B cell (primary cell): Measurements from ENCODE around the gene RHOT2. TPM values are rescaled to one million over a fixed set of nuclear protein-coding genes. Genes with fewer than 3 reads are reported as not detected.

Source experiments
- ATAC-seq: fragments of 200-7000 bp; cut with Tn5 transposase; one replicate; pipeline ENCODE4 v1.10.0; 2021; ENCODE audit warnings: low read depth, mild to moderate bottlenecking, moderate number of reproducible peaks, moderate library complexity
- CTCF ChIA-PET: fragments of 350-600 bp; sonication (Branson Sonifier 250); formaldehyde crosslinking; loops from one replicate; lab custom pipeline; 2021; ENCODE audit warnings: antibody characterized with exemption, inconsistent platforms; lab: Charles Lee
- POLR2A ChIA-PET: fragments of 350-600 bp; sonication (Branson Sonifier 250); formaldehyde crosslinking; loops from one replicate; lab custom pipeline; 2021; ENCODE audit warnings: antibody characterized with exemption; lab: Charles Lee
- DNase-seq: peaks from one replicate; pipeline ENCODE4 v3.0.0; 2013
- H2AFZ ChIP-seq: 2 replicates; pipeline ENCODE4 v1.6.1; 2012; ENCODE audit warnings: mild to moderate bottlenecking, low read depth, low read length; ENCODE audit not compliant: insufficient read depth, poor library complexity, severe bottlenecking
- H3K27ac ChIP-seq, 2 donors: 1 replicate in 1 of 2; 2 replicates in 1 of 2; pipeline ENCODE4 v1.5.1; 2012 to 2013; ENCODE audit warnings: low read length in 2 of 2, mild to moderate bottlenecking in 2 of 2, moderate library complexity in 1 of 2
- H3K27me3 ChIP-seq, 4 experiments: fragments of 200-600 bp in 1 of 4; sonication (generic) in 1 of 4; replicated peaks in 1 of 4; 1 replicate in 2 of 4; 2 replicates in 2 of 4; pipeline versions ENCODE4 v1.6.1 to v1.7.0; 2013 to 2016; ENCODE audit warnings: low read length in 3 of 4, mild to moderate bottlenecking in 2 of 4, mixed read lengths in 1 of 4, moderate library complexity in 1 of 4; ENCODE audit not compliant: insufficient read depth in 4 of 4, control insufficient read depth in 3 of 4; ENCODE audit errors: control extremely low read depth in 1 of 4
- H3K36me3 ChIP-seq, 2 experiments: replicated peaks in 1 of 2; 1 replicate in 1 of 2; 2 replicates in 1 of 2; pipeline versions ENCODE4 v1.6.1 to v1.7.1; 2013; ENCODE audit warnings: low read length in 1 of 2; ENCODE audit not compliant: insufficient read depth in 2 of 2, control insufficient read depth in 1 of 2; ENCODE audit errors: control extremely low read depth in 1 of 2, extremely low read depth in 1 of 2
- H3K4me1 ChIP-seq, 2 donors: fragments of 200-600 bp in 1 of 2; sonication (generic) in 1 of 2; 1 replicate in 1 of 2; 2 replicates in 1 of 2; pipeline versions ENCODE4 v1.5.1 to v1.6.1; 2013 to 2017; ENCODE audit warnings: low read length in 2 of 2; ENCODE audit not compliant: control insufficient read depth in 2 of 2, insufficient read depth in 2 of 2
- H3K4me2 ChIP-seq: replicated peaks from 2 replicates; pipeline ENCODE3; 2012; ENCODE audit warnings: mild to moderate bottlenecking, low read depth, low read length; ENCODE audit not compliant: poor library complexity, severe bottlenecking
- H3K4me3 ChIP-seq, 5 experiments: fragments of 200-600 bp in 1 of 5; sonication (generic) in 1 of 5; 1 replicate in 3 of 5; 2 replicates in 2 of 5; pipeline versions ENCODE4 v1.5.1 to v1.7.0; 2011 to 2016; ENCODE audit warnings: low read length in 4 of 5, mild to moderate bottlenecking in 4 of 5, low read depth in 2 of 5, control low read depth in 1 of 5, moderate library complexity in 1 of 5; ENCODE audit not compliant: insufficient read depth in 1 of 5; ENCODE audit errors: control extremely low read depth in 1 of 5, extremely low read depth in 1 of 5
- H3K79me2 ChIP-seq: fragments of 200-600 bp; sonication (generic); one replicate; pipeline ENCODE4 v1.6.0; 2016; ENCODE audit warnings: low read length; ENCODE audit not compliant: control insufficient read depth, insufficient read depth
- H3K9ac ChIP-seq: fragments of 200-600 bp; sonication (generic); 2 replicates; pipeline ENCODE4 v1.6.1; 2017; ENCODE audit warnings: mild to moderate bottlenecking, low read length, moderate library complexity
- H3K9me3 ChIP-seq, 3 donors: one replicate each; pipeline versions ENCODE4 v1.6.1 to v1.7.1; 2013; ENCODE audit warnings: low read length in 2 of 3; ENCODE audit not compliant: control insufficient read depth in 2 of 3, insufficient read depth in 1 of 3; ENCODE audit errors: control extremely low read depth in 1 of 3
- H4K20me1 ChIP-seq: 2 replicates; pipeline ENCODE4 v1.6.0; 2012; ENCODE audit warnings: mild to moderate bottlenecking, low read length; ENCODE audit not compliant: insufficient read depth, control insufficient read depth, poor library complexity, severe bottlenecking
- H3K27ac Mint-ChIP-seq: one replicate; pipeline ENCODE4 v1.8.0; 2021; ENCODE audit warnings: mixed read lengths
- H3K27me3 Mint-ChIP-seq: one replicate; pipeline ENCODE4 v1.8.0; 2021; ENCODE audit warnings: mixed read lengths
- H3K4me1 Mint-ChIP-seq: one replicate; pipeline ENCODE4 v1.8.0; 2021; ENCODE audit warnings: mixed read lengths
- H3K4me3 Mint-ChIP-seq: one replicate; pipeline ENCODE4 v1.8.0; 2021; ENCODE audit warnings: mixed read lengths
- H3K9me3 Mint-ChIP-seq: one replicate; pipeline ENCODE4 v1.8.0; 2022; ENCODE audit warnings: mixed read lengths; ENCODE audit not compliant: insufficient read depth
- EZH2 ChIP-seq: IDR thresholded peaks from 2 replicates; pipeline ENCODE4 v1.6.1; 2012; ENCODE audit warnings: borderline replicate concordance, low read depth, mild to moderate bottlenecking, moderate library complexity, low read length; ENCODE audit not compliant: insufficient read depth, poor library complexity, severe bottlenecking
- WGBS: methylation state at CpG from one replicate; pipeline ENCODE4 v1.1.5; 2013; ENCODE audit warnings: missing lambda C conversion rate; ENCODE audit not compliant: insufficient coverage; 5-methylcytosine and 5-hydroxymethylcytosine counted together
- intact Hi-C: fragments of 100-400 bp; cut with micrococcal nuclease; formaldehyde crosslinking; loops from one replicate; pipeline ENCODE4 v1.10.0; 2022
- polyA plus RNA-seq: library from polyadenylated mRNA; depleted of rRNA; stranded (reverse); fragments of >200 nt; gene quantifications from 2 replicates; pipeline ENCODE4 v1.2.3, GENCODE V29; 2012
- total RNA-seq, 2 donors: library from RNA; stranded (reverse); fragments of 120-200 nt in 1 of 2; gene quantifications; 1 replicate in 1 of 2; 2 replicates in 1 of 2; pipeline versions ENCODE4 v1.2.3 to v1.2.4, GENCODE V29; 2013 to 2022
- TF ChIP-seq, protein P1 (sequence below): fragments of 200-600 bp; IDR thresholded peaks from one replicate; pipeline ENCODE4 v1.8.0; 2022; ENCODE audit warnings: antibody characterized with exemption, mild to moderate bottlenecking

Gene RHOT2
- total and polyA plus RNA-seq, 2 donors (not counting 1 experiment from before 2014, with no cell fraction given): 207 to 461 TPM

- TF ChIP-seq, protein P1, sequence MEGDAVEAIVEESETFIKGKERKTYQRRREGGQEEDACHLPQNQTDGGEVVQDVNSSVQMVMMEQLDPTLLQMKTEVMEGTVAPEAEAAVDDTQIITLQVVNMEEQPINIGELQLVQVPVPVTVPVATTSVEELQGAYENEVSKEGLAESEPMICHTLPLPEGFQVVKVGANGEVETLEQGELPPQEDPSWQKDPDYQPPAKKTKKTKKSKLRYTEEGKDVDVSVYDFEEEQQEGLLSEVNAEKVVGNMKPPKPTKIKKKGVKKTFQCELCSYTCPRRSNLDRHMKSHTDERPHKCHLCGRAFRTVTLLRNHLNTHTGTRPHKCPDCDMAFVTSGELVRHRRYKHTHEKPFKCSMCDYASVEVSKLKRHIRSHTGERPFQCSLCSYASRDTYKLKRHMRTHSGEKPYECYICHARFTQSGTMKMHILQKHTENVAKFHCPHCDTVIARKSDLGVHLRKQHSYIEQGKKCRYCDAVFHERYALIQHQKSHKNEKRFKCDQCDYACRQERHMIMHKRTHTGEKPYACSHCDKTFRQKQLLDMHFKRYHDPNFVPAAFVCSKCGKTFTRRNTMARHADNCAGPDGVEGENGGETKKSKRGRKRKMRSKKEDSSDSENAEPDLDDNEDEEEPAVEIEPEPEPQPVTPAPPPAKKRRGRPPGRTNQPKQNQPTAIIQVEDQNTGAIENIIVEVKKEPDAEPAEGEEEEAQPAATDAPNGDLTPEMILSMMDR: no peak
- TF ChIP-seq EZH2: no peak
- DNase-seq (no peak), ATAC-seq (no peak)
- H3K9me3 ChIP-seq: peaks cover 0 to 12% (median 0%) of the 10 kb centered on the region in 3 donors
- no peak overlapping the region for H2AFZ ChIP-seq
- H3K27ac ChIP-seq: no peak overlapping the region
- peaks cover 0 to 30% (median 12%) of the 10 kb centered on the region in 4 experiments for H3K27me3 ChIP-seq
- H3K9ac ChIP-seq: no peak overlapping the region
- no peak overlapping the region for H3K27ac Mint-ChIP-seq
- CTCF ChIA-PET: interaction anchor here (0.9 to 7.6 kb wide), 6 partner anchors 9 to 69 kb away, joined by 3 to 94 read pairs (median 8); partner anchors contain the start of genes CCDC78, CHTF18, CIAO3 and RPUSD1
- POLR2A ChIA-PET: interaction anchor here (1.4 to 2.1 kb wide), 3 partner anchors 10 to 25 kb away, joined by 4 to 11 read pairs (median 8); partner anchors contain the start of genes CCDC78 and CIAO3
- H3K4me1 ChIP-seq: peaks cover 21 to 35% of the 10 kb centered on the region in 2 donors
- WGBS: 43% methylated on average over 10 of the region's 12 CpGs
- intact Hi-C loops: loop anchor here (5.0 kb wide), 1 partner anchor 256 kb away; the partner anchor contains the start of gene LMF1
- H3K36me3 ChIP-seq: no peaks in the 10 kb centered on the region
- H3K4me3 ChIP-seq: no peak overlapping the region
- no peaks in the 10 kb centered on the region for H3K9me3 Mint-ChIP-seq
- H3K79me2 ChIP-seq: no peaks in the 10 kb centered on the region
- H3K4me3 Mint-ChIP-seq: peak overlapping the region; percentile 72
- H3K4me1 Mint-ChIP-seq: peaks cover 13% of the 10 kb centered on the region
- peaks cover 11% of the 10 kb centered on the region for H4K20me1 ChIP-seq
- peak overlapping the region; percentile 95 for H3K4me2 ChIP-seq
- peaks cover 10% of the 10 kb centered on the region for H3K27me3 Mint-ChIP-seq
These were observed 48.3 kb downstream of the RHOT2 start for GRCh38 chr16:716200-716568.

GRCh38 chr16:716768-717325, 48.9 kb downstream of the RHOT2 start:
- intact Hi-C loops: loop anchor here (5.0 kb wide), 1 partner anchor 255 kb away; the partner anchor contains the start of gene LMF1
- Histone ChIP-seq H3K4me3 (no peak overlapping the region), H3K9ac (no peak overlapping the region), H3K36me3 (no peaks in the 10 kb centered on the region), H3K27me3 (peaks cover 0 to 25% (median 10%) of the 10 kb centered on the region in 4 experiments), H3K79me2 (no peaks in the 10 kb centered on the region), H3K4me1 (peaks cover 27 to 35% of the 10 kb centered on the region in 2 donors), H4K20me1 (peaks cover 16% of the 10 kb centered on the region), H3K4me2 (no peak overlapping the region), H3K27ac (no peak overlapping the region), H2AFZ (no peak overlapping the region), H3K9me3 (peaks cover 0 to 15% (median 0%) of the 10 kb centered on the region in 3 donors)
- H3K4me3 Mint-ChIP-seq: peak overlapping the region; percentile 72
- TF ChIP-seq, protein P1: no peak
- TF ChIP-seq EZH2: no peak
- no peak overlapping the region for H3K27ac Mint-ChIP-seq
- H3K4me1 Mint-ChIP-seq: peaks cover 12% of the 10 kb centered on the region
- ATAC-seq (no peak), DNase-seq (no peak)
- WGBS: 88% methylated on average over 26 of the region's 29 CpGs
- ChIA-PET CTCF (interaction anchor here (1.3 to 7.6 kb wide), 4 partner anchors 10 to 68 kb away, joined by 3 to 94 read pairs (median 9); partner anchors contain the start of genes CHTF18, CIAO3 and RPUSD1), POLR2A (interaction anchor here (0.8 to 1.9 kb wide), 3 partner anchors 11 to 79 kb away, joined by 3 to 8 read pairs (median 4); partner anchors contain the start of gene CIAO3)
- peaks cover 8% of the 10 kb centered on the region for H3K27me3 Mint-ChIP-seq
- H3K9me3 Mint-ChIP-seq: no peaks in the 10 kb centered on the region
